GM18861 (cell line): ENCODE data around the gene CECR2.

Experiments used
- ATAC-seq: cut with Tn5 transposase; IDR thresholded peaks from one replicate; pipeline ENCODE4 v1.9.1; 2021; ENCODE audit not compliant: unreplicated experiment

Gene CECR2

DNA sequence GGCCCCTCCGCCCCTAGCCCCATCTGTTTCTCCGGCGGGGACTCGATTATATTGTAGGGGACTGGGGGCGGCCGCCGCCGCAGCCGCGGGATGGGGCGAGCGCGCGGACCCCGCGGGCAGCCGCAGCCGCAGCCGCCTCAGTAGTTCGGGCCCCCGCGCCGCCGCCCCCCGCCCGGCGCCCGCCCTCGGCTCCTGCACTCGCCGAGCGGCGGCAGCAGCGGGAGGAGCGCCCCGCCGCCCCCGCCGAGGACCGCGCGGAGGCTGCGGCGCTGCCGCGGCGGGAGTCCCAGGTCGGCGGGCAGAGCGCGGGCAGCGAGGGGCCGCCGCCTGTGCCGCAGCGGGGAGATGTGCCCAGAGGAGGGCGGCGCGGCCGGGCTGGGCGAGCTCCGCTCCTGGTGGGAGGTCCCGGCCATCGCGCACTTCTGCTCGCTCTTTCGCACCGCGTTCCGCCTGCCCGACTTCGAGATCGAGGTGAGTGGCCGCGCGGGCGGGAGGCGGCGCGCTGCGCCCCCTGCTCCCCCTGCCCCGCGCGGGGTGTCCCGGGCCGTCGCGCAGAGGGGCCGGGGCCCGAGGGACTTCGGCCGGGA lies at the start of gene CECR2:
Gene CECR2 (plus strand): TSS at position 22 of the 587 bp plus-strand sequence. CDS start 324 bp downstream, at position 346.
- ATAC-seq, result no peak

DNA sequence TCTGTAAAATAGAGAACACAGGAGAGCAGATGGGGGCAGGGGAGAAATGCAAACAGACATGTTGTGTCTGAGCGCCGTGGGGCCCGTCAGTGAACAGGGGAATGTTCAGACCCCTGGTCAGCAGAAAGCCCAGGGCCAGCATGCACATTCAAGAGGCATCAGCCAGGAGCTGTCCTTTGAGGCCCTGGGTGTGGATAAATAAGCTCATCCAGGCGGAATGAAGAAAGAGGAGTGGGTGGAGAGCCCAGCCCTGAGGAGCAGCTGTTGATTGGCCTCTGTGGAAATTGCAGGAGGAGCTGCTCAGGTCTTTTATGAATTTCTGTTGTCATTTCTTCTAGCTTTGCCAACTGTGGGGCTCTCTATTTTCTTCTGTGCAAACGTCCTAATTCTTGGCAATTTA lies 49.7 kb upstream of the CECR2 start:
- ATAC-seq, result no peak

DNA sequence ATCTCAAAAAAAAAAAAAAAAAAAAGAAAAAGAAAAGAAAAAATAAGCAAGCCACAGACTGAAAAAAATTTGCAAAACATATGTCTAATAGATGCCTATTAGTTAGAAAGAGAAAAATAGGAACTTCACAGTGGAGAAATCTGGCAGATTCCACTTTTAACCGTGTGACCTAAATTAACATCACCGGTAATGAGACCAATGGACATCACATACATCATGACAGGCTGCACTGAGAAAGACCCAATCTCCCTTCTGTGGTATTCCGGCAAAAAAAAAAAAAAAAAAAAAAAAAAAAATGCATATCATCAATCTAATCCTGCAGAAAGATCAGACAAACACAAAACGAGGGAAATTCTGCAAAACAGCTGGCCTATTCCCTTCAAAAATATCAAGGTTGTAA lies 46.7 kb upstream of the CECR2 start:
- ATAC-seq, result no peak

- no peak for ATAC-seq
These were observed 37.6 kb upstream of the CECR2 start for GRCh38 chr22:17331690-17332089.

DNA sequence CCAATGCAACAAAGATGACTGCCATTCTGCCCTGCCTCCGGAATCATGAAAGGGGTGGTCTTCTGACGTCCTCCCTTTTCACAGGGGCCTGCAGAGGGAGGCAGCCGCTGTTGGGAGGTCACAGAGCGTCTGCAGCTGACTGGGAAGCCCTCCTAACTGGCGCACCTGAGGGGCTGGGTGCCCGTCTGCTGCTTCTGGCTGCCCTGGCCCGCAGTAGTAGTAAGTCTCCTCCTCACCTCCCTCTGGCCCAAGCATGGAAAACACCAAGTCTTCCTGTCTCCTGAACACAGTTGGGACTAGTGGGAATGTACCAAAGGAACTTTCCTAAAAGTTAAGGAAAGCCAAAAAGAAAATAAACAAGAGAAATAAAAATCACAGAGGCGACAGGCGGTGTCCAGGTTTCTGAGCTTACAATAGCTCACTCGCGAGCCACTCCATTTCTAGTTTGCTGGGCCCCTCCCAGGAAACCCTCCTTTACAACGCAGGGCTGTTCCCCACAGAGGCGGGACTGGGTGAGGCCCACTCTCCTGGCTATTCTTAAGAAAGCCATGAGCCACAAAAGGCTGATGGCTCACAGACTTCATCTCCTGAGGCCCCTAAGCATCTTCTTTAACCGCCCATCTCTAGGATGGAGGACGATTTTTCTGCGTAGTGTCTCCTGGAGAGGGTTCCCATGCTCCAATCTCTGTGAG lies 37.0 kb upstream of the CECR2 start:
- no peak for ATAC-seq

DNA sequence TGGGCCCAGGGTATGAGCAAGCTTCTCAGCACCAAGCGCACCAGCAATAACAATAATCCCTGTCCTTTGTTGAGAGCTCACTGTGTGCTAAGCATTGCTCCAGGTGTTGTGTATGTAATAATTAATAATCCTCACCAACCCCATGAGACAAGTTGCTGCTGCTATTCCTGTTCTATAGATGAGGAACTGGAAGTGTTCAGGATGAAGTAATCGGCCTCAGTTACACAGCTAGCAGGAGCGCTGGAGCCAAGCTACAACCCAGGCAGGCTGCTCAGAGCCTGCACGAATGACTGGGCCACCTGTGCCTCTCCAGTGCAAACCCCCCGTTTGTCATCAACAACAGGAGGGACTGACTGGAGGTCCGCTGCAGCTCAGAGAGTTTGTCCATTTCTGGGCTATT lies 35.2 kb upstream of the CECR2 start:
- no peak for ATAC-seq

DNA sequence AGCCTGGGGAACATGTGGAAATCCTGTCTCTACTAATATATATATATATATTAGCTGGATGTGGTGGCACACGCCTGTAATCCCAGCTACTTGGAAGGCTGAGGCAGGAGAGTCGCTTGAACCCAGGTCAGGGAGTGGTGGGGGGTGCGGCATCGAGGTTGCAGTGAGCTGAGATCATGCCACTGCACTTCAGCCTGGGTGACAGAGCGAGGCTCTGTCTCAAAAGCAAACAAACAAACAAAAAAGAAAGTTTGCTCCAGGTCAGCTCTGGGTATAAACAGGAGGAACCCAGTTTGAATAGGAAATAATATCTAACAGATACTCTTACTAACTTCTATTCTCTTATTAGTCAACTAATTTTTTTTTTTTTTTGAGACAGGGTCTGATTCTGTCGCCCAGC lies 34.3 kb upstream of the CECR2 start:
- ATAC-seq, result no peak

DNA sequence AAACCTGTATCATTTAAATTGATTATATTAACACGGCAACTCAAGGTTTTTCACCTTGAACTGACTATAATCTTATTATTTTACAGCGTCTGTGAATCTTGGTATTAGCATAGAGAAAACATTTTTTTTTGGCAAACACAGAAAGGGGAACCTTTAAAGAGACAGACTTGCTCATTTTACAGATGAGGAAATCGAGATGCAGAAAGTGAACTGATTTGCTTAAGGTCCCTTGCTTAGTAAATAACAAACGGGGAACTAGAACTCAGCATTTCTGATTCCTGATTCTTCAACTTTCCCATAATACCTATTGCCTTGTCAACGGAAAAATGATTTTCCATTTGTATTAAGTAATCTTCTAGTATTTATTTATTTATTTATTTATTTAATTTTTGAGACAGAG lies 33.2 kb upstream of the CECR2 start:
- no peak for ATAC-seq

DNA sequence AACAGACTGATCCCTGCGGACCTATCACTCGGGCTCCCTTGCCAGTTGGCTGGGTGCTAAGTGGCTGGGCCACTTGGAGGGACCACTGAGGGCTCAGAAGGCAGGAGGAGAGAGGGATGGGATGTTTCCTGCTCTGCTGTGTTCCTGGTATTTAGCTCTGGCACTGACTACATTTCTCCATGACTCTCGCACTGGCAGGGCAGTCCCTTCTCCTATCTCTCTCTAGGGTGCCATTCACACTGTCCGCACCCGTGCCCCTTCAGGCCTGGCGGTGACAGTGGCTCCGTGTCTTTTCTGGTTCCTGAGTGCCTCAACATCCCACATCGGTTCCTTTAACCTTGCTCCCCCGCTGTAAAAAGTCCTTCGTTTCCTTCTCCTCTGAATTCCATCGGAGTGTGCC lies 31.6 kb upstream of the CECR2 start:
- no peak for ATAC-seq

- no peak for ATAC-seq
These were observed 30.1 kb upstream of the CECR2 start for GRCh38 chr22:17339095-17339693.

DNA sequence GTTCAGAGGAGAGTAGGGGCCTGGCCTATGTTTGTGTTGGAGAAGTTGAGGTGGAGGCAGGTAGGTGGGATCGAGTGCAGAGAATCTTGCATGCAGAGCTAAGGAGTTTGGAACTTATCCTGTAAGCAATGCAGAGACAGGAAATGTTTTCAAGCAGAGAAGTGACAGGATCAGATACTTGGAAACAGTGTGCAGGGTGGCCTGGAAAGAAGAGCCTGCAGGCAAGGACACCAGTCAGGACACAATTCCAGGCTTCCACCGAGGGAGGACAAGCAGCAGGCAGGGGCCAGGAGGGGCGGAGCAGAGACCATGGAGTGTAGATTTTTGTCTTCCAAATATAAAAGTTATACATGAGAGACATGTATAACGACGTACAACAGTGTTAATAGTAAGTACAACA lies 26.9 kb upstream of the CECR2 start:
- no peak for ATAC-seq

DNA sequence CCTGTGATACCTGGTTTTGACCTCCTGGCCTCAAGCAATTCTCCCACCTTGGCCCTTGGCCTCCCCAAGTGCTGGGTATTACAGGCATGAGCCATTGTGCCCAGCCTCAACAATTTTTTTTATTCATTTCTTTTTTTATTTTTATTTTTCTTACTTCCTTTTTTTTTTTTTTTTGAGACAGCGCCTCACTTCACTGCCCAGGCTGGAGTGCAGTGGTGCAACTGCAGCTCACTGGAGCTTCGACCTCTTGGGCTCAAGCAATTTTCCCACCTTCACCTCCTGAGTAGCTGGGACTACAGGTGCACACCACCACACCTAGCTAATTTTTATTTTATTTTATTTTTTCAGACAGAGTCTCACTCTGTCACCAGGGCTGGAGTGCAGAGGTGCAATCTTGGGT lies 25.5 kb upstream of the CECR2 start:
- ATAC-seq, result no peak

- no peak for ATAC-seq
These were observed 22.7 kb upstream of the CECR2 start for GRCh38 chr22:17346578-17346977.

GRCh38 chr22:17347724-17348123 lies 21.5 kb upstream of the CECR2 start:
- no peak for ATAC-seq

DNA sequence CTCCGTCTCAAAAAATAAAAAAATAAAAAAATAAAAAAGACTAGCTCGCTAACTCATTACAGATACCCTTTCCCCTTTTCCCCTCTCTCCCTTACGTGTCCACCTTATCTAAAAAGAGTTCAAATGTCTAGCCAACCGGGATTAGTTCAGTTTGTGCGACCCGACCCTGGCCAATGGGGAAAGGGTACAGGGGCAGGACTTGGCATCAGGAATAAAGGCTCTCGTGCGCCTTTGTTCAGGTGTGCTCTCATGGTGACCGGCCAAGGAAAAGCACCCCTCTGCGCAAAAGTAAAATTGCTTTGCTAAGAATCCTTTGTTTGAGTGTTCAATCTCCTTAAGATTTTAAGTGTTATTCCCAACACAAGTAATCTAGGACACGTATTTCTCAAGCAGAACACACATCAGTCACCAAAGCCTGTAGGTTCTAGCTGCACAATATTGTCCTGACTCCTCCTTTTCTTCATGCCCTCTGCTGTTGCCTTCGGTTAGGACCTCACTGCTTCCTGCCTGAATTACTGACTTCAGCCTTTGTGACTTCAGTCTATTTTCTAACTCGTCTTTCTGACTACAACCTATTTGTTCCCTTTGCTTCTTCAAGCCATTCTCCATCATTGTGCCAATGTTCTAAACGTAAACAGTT lies 20.7 kb upstream of the CECR2 start:
- ATAC-seq, result no peak

- no peak for ATAC-seq
These were observed 20.1 kb upstream of the CECR2 start for GRCh38 chr22:17349172-17349571.

DNA sequence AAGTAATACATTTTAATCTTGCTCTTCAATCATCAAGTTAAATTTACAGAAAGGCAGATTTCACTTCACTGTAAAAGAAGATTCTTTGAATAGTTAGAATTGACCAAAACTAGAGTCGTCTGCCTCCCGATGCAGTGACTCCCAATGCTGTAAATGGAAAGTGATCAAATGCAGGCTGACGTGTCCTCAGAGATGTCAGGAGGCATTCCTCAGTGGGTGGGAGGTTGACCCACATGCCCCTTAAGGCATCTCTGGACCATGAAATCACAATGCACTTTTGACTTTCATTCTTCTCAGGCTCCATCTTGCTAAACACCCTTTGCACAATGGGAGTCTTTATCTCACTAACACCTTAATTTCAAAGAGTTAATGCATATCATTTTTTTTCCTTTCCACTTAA lies 19.0 kb upstream of the CECR2 start:
- ATAC-seq, result no peak

DNA sequence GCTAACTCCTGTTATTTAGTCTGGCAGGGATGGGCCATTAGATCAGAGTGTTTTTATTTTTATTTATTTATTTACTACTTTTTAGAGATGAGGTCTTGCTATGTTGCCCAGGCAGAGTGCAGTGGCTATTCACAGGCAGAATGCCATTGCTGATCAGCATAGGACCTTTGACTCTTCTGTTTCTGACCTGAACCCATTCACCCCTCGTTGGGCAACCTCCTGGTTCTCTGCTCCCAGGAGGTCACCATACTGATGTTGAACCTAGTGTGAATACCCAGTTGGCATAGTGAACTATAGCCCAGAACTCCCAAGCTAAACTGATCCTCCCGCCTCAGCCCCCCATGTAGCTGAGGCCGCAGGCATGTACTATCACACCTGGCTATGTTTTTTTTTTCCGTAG lies 16.5 kb upstream of the CECR2 start:
- ATAC-seq, result no peak

DNA sequence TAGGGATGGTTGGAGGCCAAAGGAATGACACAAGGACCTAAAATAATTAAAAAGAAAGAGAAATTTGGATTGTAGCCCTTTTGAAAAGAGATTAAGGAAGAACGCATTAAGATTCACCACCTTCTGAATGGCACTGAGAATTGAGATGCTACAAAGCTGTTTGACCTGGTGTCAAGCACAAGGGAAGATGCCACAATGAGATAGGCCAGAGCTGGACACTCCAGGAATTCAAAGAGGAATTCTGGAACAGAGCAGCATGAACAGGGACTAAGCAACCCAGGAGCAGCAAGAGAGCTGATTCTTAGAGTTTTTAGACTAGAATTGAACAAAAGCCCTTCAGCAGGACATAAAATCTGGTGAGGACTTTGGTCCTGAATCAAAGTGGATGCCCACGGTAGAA lies 11.6 kb upstream of the CECR2 start:
- no peak for ATAC-seq

GRCh38 chr22:17358415-17358814 lies 10.8 kb upstream of the CECR2 start:
- ATAC-seq, result no peak

DNA sequence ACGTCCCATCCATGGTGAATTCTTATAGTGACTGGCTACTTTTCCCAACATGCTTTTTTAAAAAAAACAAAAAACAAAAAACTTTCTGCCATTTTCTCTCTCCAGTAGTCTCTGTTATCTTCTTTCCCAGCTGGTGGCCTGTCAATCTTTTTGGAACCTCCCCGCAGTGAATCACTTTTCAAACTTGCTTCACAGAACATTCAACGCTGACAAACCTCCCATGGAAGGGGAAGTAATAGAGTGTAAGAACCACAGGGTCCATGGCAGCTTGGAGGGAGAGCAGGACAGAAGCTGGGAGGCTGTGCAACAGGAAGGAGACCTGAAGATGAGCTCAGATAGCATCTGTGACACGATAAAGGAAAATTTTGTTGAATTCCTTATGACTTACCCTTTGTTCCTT lies 9.8 kb upstream of the CECR2 start:
- no peak for ATAC-seq

GRCh38 chr22:17366329-17366728 lies 2.9 kb upstream of the CECR2 start:
- ATAC-seq, result no peak
